ENCODE data around the gene TNFSF9.

The TNFSF9 gene

DNA sequence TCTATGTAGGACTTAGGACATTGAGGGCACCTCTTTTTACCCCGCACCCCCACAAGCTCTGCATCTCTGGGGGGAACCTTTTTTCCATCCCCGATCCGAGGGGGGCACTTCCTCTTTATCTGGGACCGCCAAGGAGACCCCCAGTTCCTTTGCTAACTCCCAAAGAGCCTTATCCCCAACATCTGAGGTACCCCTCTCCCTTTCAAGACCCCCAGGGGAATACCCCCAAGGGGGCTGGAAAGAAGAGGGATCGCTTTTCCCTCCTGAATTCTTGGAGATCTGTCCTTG is 1.1 kb downstream of the TNFSF9 start:
- Histone ChIP-seq H3K18ac (ENCODE audit: low read length) (peak overlapping the region; percentile 14), H3K4ac (ENCODE audit: low read length) (no peak overlapping the region), H3K9ac (ENCODE audit: low read depth, low read length, poor library complexity) (no peak overlapping the region), H3K36me3 (replicated peaks in 1 of 2; ENCODE audit: control insufficient read depth in 2 of 2, insufficient read depth in 2 of 2, low read length in 2 of 2) (no peaks in the 10 kb centered on the region), H2BK12ac (ENCODE audit: low read length) (no peak overlapping the region), H3K79me1 (ENCODE audit: low read depth, low read length) (no peaks in the 10 kb centered on the region), H2AFZ (ENCODE audit: low read length) (no peak overlapping the region), H3K4me2 (ENCODE audit: insufficient read depth, low read length, poor library complexity, severe bottlenecking) (no peak overlapping the region), H2BK120ac (ENCODE audit: low read depth, low read length) (no peak overlapping the region), H4K8ac (ENCODE audit: low read depth, low read length) (no peak overlapping the region), H3K23ac (ENCODE audit: low read depth, low read length, poor library complexity) (no peak overlapping the region), H2AK5ac (ENCODE audit: low read depth, low read length) (peak overlapping the region; percentile 94), H4K91ac (ENCODE audit: low read depth, low read length, poor library complexity) (no peak overlapping the region), H2BK5ac (ENCODE audit: low read length) (no peak overlapping the region), H3K27ac (replicated peaks; ENCODE audit: low read length) (no peak overlapping the region), H3K14ac (ENCODE audit: low read length) (no peak overlapping the region), H2BK15ac (ENCODE audit: low read length) (no peak overlapping the region), H3K4me1 (ENCODE audit: control insufficient read depth in 2 of 2, insufficient read depth in 1 of 2, low read depth in 1 of 2, low read length in 2 of 2) (peaks cover 7 to 18% of the 10 kb centered on the region in 2 donors), H3K4me3 (ENCODE audit: low read length in 2 of 2) (peak overlapping the region; percentile 27 to 48), H3K27me3 (ENCODE audit: control insufficient read depth in 3 of 3, insufficient read depth in 3 of 3, low read depth in 1 of 3, low read length in 3 of 3) (peaks cover 18 to 42% (median 32%) of the 10 kb centered on the region in 3 experiments), H3K9me3 (replicated peaks in 1 of 2; ENCODE audit: control insufficient read depth in 2 of 2, insufficient read depth in 1 of 2, low read depth in 1 of 2, low read length in 2 of 2) (peaks cover 0 to 3% of the 10 kb centered on the region in 2 donors)
- no peak for DNase-seq (ENCODE audit: low spot score)
- no CpG with 5 or more reads among the region's 5 CpGs for WGBS, 2 donors (ENCODE audit: extremely low coverage in 2 of 2, insufficient read length in 2 of 2, insufficient replicate concordance in 1 of 2)

GRCh38 chr19:6532244-6532999 is 1.6 kb downstream of the TNFSF9 start:
- Histone ChIP-seq H2BK12ac (ENCODE audit: low read length) (no peak overlapping the region), H3K23ac (ENCODE audit: low read depth, low read length, poor library complexity) (peak overlapping the region; percentile 5), H2AFZ (ENCODE audit: low read length) (peak overlapping the region; percentile 61), H3K14ac (ENCODE audit: low read length) (no peak overlapping the region), H3K27ac (replicated peaks; ENCODE audit: low read length) (no peak overlapping the region), H3K79me1 (ENCODE audit: low read depth, low read length) (no peaks in the 10 kb centered on the region), H4K91ac (ENCODE audit: low read depth, low read length, poor library complexity) (no peak overlapping the region), H3K36me3 (replicated peaks in 1 of 2; ENCODE audit: control insufficient read depth in 2 of 2, insufficient read depth in 2 of 2, low read length in 2 of 2) (no peaks in the 10 kb centered on the region), H4K8ac (ENCODE audit: low read depth, low read length) (no peak overlapping the region), H2BK5ac (ENCODE audit: low read length) (no peak overlapping the region), H3K4me1 (ENCODE audit: control insufficient read depth in 2 of 2, insufficient read depth in 1 of 2, low read depth in 1 of 2, low read length in 2 of 2) (peaks cover 7 to 18% of the 10 kb centered on the region in 2 donors), H3K4me2 (ENCODE audit: insufficient read depth, low read length, poor library complexity, severe bottlenecking) (no peak overlapping the region), H3K4me3 (ENCODE audit: low read length in 2 of 2) (peak overlapping the region; percentile 27 to 48), H2AK5ac (ENCODE audit: low read depth, low read length) (peak overlapping the region; percentile 30), H2BK15ac (ENCODE audit: low read length) (peak overlapping the region; percentile 14), H3K9me3 (replicated peaks in 1 of 2; ENCODE audit: control insufficient read depth in 2 of 2, insufficient read depth in 1 of 2, low read depth in 1 of 2, low read length in 2 of 2) (peaks cover 0 to 3% of the 10 kb centered on the region in 2 donors), H3K9ac (ENCODE audit: low read depth, low read length, poor library complexity) (peak overlapping the region; percentile 45), H2BK120ac (ENCODE audit: low read depth, low read length) (no peak overlapping the region), H3K4ac (ENCODE audit: low read length) (no peak overlapping the region), H3K18ac (ENCODE audit: low read length) (peak overlapping the region; percentile 48), H3K27me3 (ENCODE audit: control insufficient read depth in 3 of 3, insufficient read depth in 3 of 3, low read depth in 1 of 3, low read length in 3 of 3) (peaks cover 18 to 42% (median 32%) of the 10 kb centered on the region in 3 experiments)
- WGBS, 2 donors (ENCODE audit: extremely low coverage in 2 of 2, insufficient read length in 2 of 2, insufficient replicate concordance in 1 of 2) = 100% methylated on average over 17 of the region's 31 CpGs; no CpG with 5 or more reads in 1 of the 2 donors
- no peak for DNase-seq (ENCODE audit: low spot score)

- H3K27me3 ChIP-seq (ENCODE audit: control insufficient read depth in 3 of 3, insufficient read depth in 3 of 3, low read depth in 1 of 3, low read length in 3 of 3) = peaks cover 18 to 42% (median 32%) of the 10 kb centered on the region in 3 experiments
- peak overlapping the region; percentile 30 for H2AK5ac ChIP-seq (ENCODE audit: low read depth, low read length)
- H4K8ac ChIP-seq (ENCODE audit: low read depth, low read length) = no peak overlapping the region
- H3K36me3 ChIP-seq (replicated peaks in 1 of 2; ENCODE audit: control insufficient read depth in 2 of 2, insufficient read depth in 2 of 2, low read length in 2 of 2) = no peaks in the 10 kb centered on the region
- no peak for DNase-seq (ENCODE audit: low spot score)
- H3K79me1 ChIP-seq (ENCODE audit: low read depth, low read length) = no peaks in the 10 kb centered on the region
- peaks cover 0 to 3% of the 10 kb centered on the region in 2 donors for H3K9me3 ChIP-seq (replicated peaks in 1 of 2; ENCODE audit: control insufficient read depth in 2 of 2, insufficient read depth in 1 of 2, low read depth in 1 of 2, low read length in 2 of 2)
- no peak overlapping the region for H3K4me2 ChIP-seq (ENCODE audit: insufficient read depth, low read length, poor library complexity, severe bottlenecking)
- H3K4me3 ChIP-seq (ENCODE audit: low read length in 2 of 2) = no peak overlapping the region
- H3K14ac ChIP-seq (ENCODE audit: low read length) = no peak overlapping the region
- H2BK15ac ChIP-seq (ENCODE audit: low read length) = peak overlapping the region; percentile 14
- H3K9ac ChIP-seq (ENCODE audit: low read depth, low read length, poor library complexity) = no peak overlapping the region
- H2AFZ ChIP-seq (ENCODE audit: low read length) = peak overlapping the region; percentile 61
- peak overlapping the region; percentile 48 for H3K18ac ChIP-seq (ENCODE audit: low read length)
- no peak overlapping the region for H2BK5ac ChIP-seq (ENCODE audit: low read length)
- no peak overlapping the region for H2BK120ac ChIP-seq (ENCODE audit: low read depth, low read length)
- WGBS, 2 donors (ENCODE audit: extremely low coverage in 2 of 2, insufficient read length in 2 of 2, insufficient replicate concordance in 1 of 2) = no CpG with 5 or more reads among the region's 3 CpGs
- H3K4ac ChIP-seq (ENCODE audit: low read length) = no peak overlapping the region
- H4K91ac ChIP-seq (ENCODE audit: low read depth, low read length, poor library complexity) = no peak overlapping the region
- H3K27ac ChIP-seq (replicated peaks; ENCODE audit: low read length) = no peak overlapping the region
- H3K4me1 ChIP-seq (ENCODE audit: control insufficient read depth in 2 of 2, insufficient read depth in 1 of 2, low read depth in 1 of 2, low read length in 2 of 2) = peaks cover 7 to 18% of the 10 kb centered on the region in 2 donors
- H3K23ac ChIP-seq (ENCODE audit: low read depth, low read length, poor library complexity) = no peak overlapping the region
- H2BK12ac ChIP-seq (ENCODE audit: low read length) = no peak overlapping the region
These were observed 2.1 kb downstream of the TNFSF9 start for GRCh38 chr19:6533000-6533328.

- no peak overlapping the region for H3K4ac ChIP-seq (ENCODE audit: low read length)
- DNase-seq (ENCODE audit: low spot score) = no peak
- H3K18ac ChIP-seq (ENCODE audit: low read length) = peak overlapping the region; percentile 44
- H2BK15ac ChIP-seq (ENCODE audit: low read length) = no peak overlapping the region
- no peak overlapping the region for H2BK120ac ChIP-seq (ENCODE audit: low read depth, low read length)
- peaks cover 7 to 18% of the 10 kb centered on the region in 2 donors for H3K4me1 ChIP-seq (ENCODE audit: control insufficient read depth in 2 of 2, insufficient read depth in 1 of 2, low read depth in 1 of 2, low read length in 2 of 2)
- no peak overlapping the region for H2BK12ac ChIP-seq (ENCODE audit: low read length)
- no peak overlapping the region for H4K91ac ChIP-seq (ENCODE audit: low read depth, low read length, poor library complexity)
- peak overlapping the region; percentile 14 for H3K4me2 ChIP-seq (ENCODE audit: insufficient read depth, low read length, poor library complexity, severe bottlenecking)
- H3K4me3 ChIP-seq (ENCODE audit: low read length in 2 of 2) = no peak overlapping the region
- peak overlapping the region; percentile 62 for H2AFZ ChIP-seq (ENCODE audit: low read length)
- no peak overlapping the region for H3K27ac ChIP-seq (replicated peaks; ENCODE audit: low read length)
- peak overlapping the region; percentile 18 for H3K9ac ChIP-seq (ENCODE audit: low read depth, low read length, poor library complexity)
- H4K8ac ChIP-seq (ENCODE audit: low read depth, low read length) = no peak overlapping the region
- no peaks in the 10 kb centered on the region for H3K79me1 ChIP-seq (ENCODE audit: low read depth, low read length)
- H2AK5ac ChIP-seq (ENCODE audit: low read depth, low read length) = peak overlapping the region; percentile 10
- H3K36me3 ChIP-seq (replicated peaks in 1 of 2; ENCODE audit: control insufficient read depth in 2 of 2, insufficient read depth in 2 of 2, low read length in 2 of 2) = no peaks in the 10 kb centered on the region
- H3K27me3 ChIP-seq (ENCODE audit: control insufficient read depth in 3 of 3, insufficient read depth in 3 of 3, low read depth in 1 of 3, low read length in 3 of 3) = peaks cover 18 to 42% (median 32%) of the 10 kb centered on the region in 3 experiments
- H2BK5ac ChIP-seq (ENCODE audit: low read length) = no peak overlapping the region
- WGBS, 2 donors (ENCODE audit: extremely low coverage in 2 of 2, insufficient read length in 2 of 2, insufficient replicate concordance in 1 of 2) = no CpG with 5 or more reads among the region's 11 CpGs
- no peak overlapping the region for H3K14ac ChIP-seq (ENCODE audit: low read length)
- no peak overlapping the region for H3K23ac ChIP-seq (ENCODE audit: low read depth, low read length, poor library complexity)
- H3K9me3 ChIP-seq (replicated peaks in 1 of 2; ENCODE audit: control insufficient read depth in 2 of 2, insufficient read depth in 1 of 2, low read depth in 1 of 2, low read length in 2 of 2) = peaks cover 0 to 3% of the 10 kb centered on the region in 2 donors
These were observed 3.1 kb downstream of the TNFSF9 start for GRCh38 chr19:6533746-6534418.
